Measurements from ENCODE around the gene AMOT. TPM values are rescaled to one million over a fixed set of nuclear protein-coding genes. Genes with fewer than 3 reads are reported as not detected.

Gene AMOT
- total RNA-seq, 2 experiments from 2014 or later: 1.4 to 1.6 TPM

DNA sequence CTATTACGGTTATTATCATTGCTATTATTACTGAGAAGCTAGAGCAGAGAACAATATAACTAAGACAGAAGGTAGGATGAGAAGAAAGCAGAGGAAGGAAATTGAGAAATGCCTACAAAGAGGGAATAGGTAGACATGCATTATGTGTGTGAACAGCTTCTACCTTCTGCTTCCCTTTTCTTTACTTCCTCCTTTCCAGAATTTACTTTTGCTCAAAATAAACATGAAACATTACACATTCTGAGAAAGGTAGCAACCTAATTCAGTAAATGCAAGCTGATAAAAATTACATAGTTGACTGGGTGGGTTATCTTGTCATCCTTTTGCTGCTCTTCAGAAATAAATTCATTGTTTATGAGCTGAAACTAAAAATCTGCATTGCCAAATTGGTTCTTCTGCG, 54.6 kb downstream of the AMOT start:
- no peak for DNase-seq
- Histone ChIP-seq H3K36me3 (ENCODE audit: insufficient read depth, low read length) (no peaks in the 10 kb centered on the region), H3K4me3 (ENCODE audit: low read length) (no peak overlapping the region), H3K27ac (ENCODE audit: low read depth in 1 of 2, low read length in 2 of 2) (no peak overlapping the region), H3K4me1 (ENCODE audit: insufficient read depth, low read length) (no peaks in the 10 kb centered on the region), H3K9me3 (ENCODE audit: control insufficient read depth in 1 of 2, insufficient read depth in 1 of 2, low read length in 2 of 2) (no peaks in the 10 kb centered on the region), H3K27me3 (ENCODE audit: control insufficient read depth in 1 of 2, insufficient read depth in 2 of 2, low read length in 2 of 2) (no peaks in the 10 kb centered on the region)
- POLR2A ChIA-PET: no interaction called here
- CTCF ChIA-PET: no interaction called here
- ATAC-seq (ENCODE audit: poor library complexity): no peak
- Mint-ChIP-seq H3K9me3 (no peaks in the 10 kb centered on the region), H3K27ac (no peak overlapping the region), H3K4me3 (no peak overlapping the region), H3K4me1 (ENCODE audit: low read depth) (no peaks in the 10 kb centered on the region), H3K27me3 (no peaks in the 10 kb centered on the region), H3K36me3 (ENCODE audit: low read depth) (peaks cover 14% of the 10 kb centered on the region)
- intact Hi-C loops (cut with DNase I, micrococcal nuclease): no loop called here
- TF ChIP-seq, protein P1, sequence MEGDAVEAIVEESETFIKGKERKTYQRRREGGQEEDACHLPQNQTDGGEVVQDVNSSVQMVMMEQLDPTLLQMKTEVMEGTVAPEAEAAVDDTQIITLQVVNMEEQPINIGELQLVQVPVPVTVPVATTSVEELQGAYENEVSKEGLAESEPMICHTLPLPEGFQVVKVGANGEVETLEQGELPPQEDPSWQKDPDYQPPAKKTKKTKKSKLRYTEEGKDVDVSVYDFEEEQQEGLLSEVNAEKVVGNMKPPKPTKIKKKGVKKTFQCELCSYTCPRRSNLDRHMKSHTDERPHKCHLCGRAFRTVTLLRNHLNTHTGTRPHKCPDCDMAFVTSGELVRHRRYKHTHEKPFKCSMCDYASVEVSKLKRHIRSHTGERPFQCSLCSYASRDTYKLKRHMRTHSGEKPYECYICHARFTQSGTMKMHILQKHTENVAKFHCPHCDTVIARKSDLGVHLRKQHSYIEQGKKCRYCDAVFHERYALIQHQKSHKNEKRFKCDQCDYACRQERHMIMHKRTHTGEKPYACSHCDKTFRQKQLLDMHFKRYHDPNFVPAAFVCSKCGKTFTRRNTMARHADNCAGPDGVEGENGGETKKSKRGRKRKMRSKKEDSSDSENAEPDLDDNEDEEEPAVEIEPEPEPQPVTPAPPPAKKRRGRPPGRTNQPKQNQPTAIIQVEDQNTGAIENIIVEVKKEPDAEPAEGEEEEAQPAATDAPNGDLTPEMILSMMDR (IDR thresholded peaks at IDR 0.05): no peak

DNA sequence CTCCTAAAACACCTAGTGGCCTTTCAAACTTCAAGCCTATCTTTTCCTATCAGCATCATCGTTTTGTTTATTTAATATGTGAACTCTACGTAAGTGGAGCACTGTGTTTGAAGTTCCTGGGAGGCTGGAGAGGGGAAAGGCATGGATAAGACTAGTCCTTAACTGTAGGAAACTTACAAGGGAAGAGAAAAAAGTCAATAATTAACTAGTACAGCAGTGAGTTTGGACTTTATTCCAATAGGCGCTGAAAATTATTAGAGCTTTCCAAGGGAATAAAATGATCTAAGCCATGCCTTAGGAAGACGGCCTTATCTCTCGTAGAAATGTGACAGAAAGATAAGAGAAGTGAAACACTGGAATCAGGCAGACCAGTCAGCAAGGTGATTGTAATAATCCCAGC, 55.3 kb downstream of the AMOT start:
- Histone ChIP-seq H3K4me3 (ENCODE audit: low read length) (no peak overlapping the region), H3K36me3 (ENCODE audit: insufficient read depth, low read length) (no peaks in the 10 kb centered on the region), H3K4me1 (ENCODE audit: insufficient read depth, low read length) (no peaks in the 10 kb centered on the region), H3K9me3 (ENCODE audit: control insufficient read depth in 1 of 2, insufficient read depth in 1 of 2, low read length in 2 of 2) (no peaks in the 10 kb centered on the region), H3K27me3 (ENCODE audit: control insufficient read depth in 1 of 2, insufficient read depth in 2 of 2, low read length in 2 of 2) (no peaks in the 10 kb centered on the region), H3K27ac (ENCODE audit: low read depth in 1 of 2, low read length in 2 of 2) (no peak overlapping the region)
- intact Hi-C loops (cut with DNase I, micrococcal nuclease): no loop called here
- no peaks in the 10 kb centered on the region for H3K4me1 Mint-ChIP-seq (ENCODE audit: low read depth)
- H3K4me3 Mint-ChIP-seq: no peak overlapping the region
- ChIA-PET CTCF (no interaction called here), POLR2A (no interaction called here)
- DNase-seq (no peak), ATAC-seq (ENCODE audit: poor library complexity) (no peak)
- no peaks in the 10 kb centered on the region for H3K27me3 Mint-ChIP-seq
- no peaks in the 10 kb centered on the region for H3K9me3 Mint-ChIP-seq
- H3K27ac Mint-ChIP-seq: no peak overlapping the region
- H3K36me3 Mint-ChIP-seq (ENCODE audit: low read depth): peaks cover 19% of the 10 kb centered on the region
- TF ChIP-seq, protein P1 (IDR thresholded peaks at IDR 0.05): no peak

DNA sequence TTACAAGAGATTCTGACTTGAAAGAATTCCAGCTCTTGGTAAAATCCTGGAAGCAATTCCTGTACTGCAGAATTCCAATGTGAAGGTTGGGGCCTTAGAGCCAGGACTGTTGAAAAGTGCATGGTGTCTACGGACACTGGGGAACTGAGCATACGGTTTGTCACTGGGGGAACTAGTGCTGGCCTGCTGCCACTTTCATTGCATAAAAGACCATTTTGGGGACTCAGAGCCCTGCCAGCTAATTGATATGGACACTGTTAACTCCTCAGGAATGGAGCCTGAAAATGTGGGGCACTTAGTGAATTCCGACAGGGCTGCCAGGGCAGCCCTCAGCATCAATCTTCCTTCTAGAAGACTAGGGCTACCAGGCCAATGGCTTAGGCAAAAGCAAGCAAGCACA, 55.9 kb downstream of the AMOT start:
- TF ChIP-seq, protein P1 (IDR thresholded peaks at IDR 0.05): no peak
- POLR2A ChIA-PET: no interaction called here
- Mint-ChIP-seq H3K36me3 (ENCODE audit: low read depth) (peaks cover 17% of the 10 kb centered on the region), H3K9me3 (no peaks in the 10 kb centered on the region), H3K4me3 (no peak overlapping the region), H3K4me1 (ENCODE audit: low read depth) (no peaks in the 10 kb centered on the region), H3K27me3 (no peaks in the 10 kb centered on the region), H3K27ac (no peak overlapping the region)
- ATAC-seq (ENCODE audit: poor library complexity): no peak
- no peaks in the 10 kb centered on the region for H3K9me3 ChIP-seq (ENCODE audit: control insufficient read depth in 1 of 2, insufficient read depth in 1 of 2, low read length in 2 of 2)
- H3K27ac ChIP-seq (ENCODE audit: low read depth in 1 of 2, low read length in 2 of 2): no peak overlapping the region
- no peak overlapping the region for H3K4me3 ChIP-seq (ENCODE audit: low read length)
- H3K27me3 ChIP-seq (ENCODE audit: control insufficient read depth in 1 of 2, insufficient read depth in 2 of 2, low read length in 2 of 2): no peaks in the 10 kb centered on the region
- H3K36me3 ChIP-seq (ENCODE audit: insufficient read depth, low read length): no peaks in the 10 kb centered on the region
- DNase-seq: no peak
- no peaks in the 10 kb centered on the region for H3K4me1 ChIP-seq (ENCODE audit: insufficient read depth, low read length)
- intact Hi-C loops (cut with DNase I, micrococcal nuclease): no loop called here
- CTCF ChIA-PET: no interaction called here
